C4-2B (cell line): ENCODE measurements around the gene UGT1A8.

Experiments used
- H3K27ac ChIP-seq: fragments of 450-650 bp; 2 replicates; pipeline ENCODE4 v1.5.1; 2017
- CTCF ChIP-seq: fragments of 450-650 bp; conservative IDR thresholded peaks from 2 replicates; pipeline ENCODE4 v1.5.1; 2017; ENCODE audit warnings: mild to moderate bottlenecking
- ZFX ChIP-seq: fragments of 450-650 bp; IDR thresholded peaks from 2 replicates; pipeline ENCODE4 v1.6.1; 2017

The UGT1A8 gene

DNA sequence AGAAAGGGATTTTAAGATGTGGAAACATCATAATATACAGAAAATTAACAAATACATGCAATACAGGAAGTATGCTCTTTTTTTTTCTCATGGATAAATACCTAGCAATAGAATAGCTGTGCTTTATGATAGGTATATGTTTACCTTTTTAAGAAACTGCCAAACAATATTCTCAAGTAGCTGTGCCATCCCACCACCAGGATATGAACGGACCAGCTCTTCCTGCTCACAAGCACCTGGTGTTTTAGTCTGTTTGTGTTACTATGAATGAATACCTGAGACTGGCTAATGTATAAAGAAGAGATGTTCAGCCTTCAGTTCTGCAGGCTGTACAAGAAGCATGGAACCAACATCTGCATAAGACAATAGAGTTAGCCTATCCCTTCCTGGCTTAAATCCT lies 19.9 kb upstream of the UGT1A8 start:
- no peak for TF ChIP-seq ZFX
- TF ChIP-seq CTCF, result no peak
- peak overlapping the region; percentile 67 for H3K27ac ChIP-seq

GRCh38 chr2:233598952-233599351 lies 18.5 kb upstream of the UGT1A8 start:
- H3K27ac ChIP-seq, result no peak overlapping the region
- no peak for TF ChIP-seq CTCF
- no peak for TF ChIP-seq ZFX

- TF ChIP-seq ZFX (no peak), CTCF (no peak)
Observed at GRCh38 chr2:233600386-233600785, 17.0 kb upstream of the UGT1A8 start.

DNA sequence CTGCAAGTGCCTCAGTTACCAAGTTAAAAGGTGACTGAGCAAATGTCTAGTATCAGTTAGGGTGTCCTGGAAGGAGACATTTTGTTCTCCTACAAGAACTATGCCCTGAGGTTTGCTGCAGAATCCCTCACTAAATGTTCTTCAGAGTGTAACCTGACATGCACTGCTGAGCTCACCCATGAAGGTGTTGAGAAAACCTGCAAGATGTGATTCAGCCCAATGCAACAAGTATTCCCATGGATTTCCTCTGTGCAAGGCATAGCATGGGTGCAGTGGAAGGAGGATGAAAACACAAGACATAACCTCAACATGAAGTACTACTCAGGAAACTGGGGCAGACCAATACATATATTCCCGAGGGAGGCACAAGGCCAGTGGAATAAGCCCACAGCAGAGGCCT lies 15.4 kb upstream of the UGT1A8 start:
- no peak for TF ChIP-seq ZFX
- TF ChIP-seq CTCF, result no peak
- H3K27ac ChIP-seq, result no peak overlapping the region

More at GRCh38 chr2:233600386-233600785, 17.0 kb upstream of the UGT1A8 start:
- H3K27ac ChIP-seq, result no peak overlapping the region

DNA sequence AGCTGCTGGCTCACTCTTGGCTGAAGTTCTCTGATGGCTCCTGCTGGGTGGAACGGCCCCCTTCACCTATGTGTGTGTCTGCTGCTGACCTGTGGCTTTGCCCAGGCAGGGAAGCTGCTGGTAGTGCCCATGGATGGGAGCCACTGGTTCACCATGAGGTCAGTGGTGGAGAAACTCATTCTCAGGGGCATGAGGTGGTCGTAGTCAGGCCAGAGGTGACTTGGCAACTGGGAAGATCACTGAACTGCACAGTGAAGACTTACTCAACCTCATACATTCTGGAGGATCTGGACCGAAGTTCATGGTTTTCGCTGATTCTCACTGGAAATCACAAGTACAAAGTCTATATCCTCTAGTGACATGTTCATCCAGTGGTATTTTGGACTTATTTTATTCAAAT lies 13.9 kb upstream of the UGT1A8 start:
- no peak for TF ChIP-seq CTCF
- TF ChIP-seq ZFX, result no peak
- H3K27ac ChIP-seq, result no peak overlapping the region

DNA sequence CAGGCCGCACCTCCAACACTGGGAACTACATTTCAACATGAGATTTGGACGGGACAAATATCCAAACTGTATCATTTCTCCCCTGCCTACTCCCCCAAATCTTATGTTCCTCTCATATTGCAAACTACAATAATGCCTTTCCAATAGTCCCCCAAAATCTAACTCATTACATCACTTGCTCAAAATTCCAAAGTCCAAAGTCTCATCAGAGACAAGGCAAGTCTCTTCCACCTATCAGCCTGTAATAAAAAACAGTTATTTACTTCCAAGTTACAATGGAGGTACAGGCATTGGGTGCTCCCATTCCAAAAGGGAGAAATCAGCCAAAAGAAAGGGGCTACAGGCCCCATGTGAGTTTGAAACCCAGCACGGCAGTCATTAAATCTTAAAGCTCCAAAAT lies 12.6 kb upstream of the UGT1A8 start:
- no peak overlapping the region for H3K27ac ChIP-seq
- no peak for TF ChIP-seq ZFX
- TF ChIP-seq CTCF, result no peak

GRCh38 chr2:233605680-233606079 lies 11.8 kb upstream of the UGT1A8 start:
- H3K27ac ChIP-seq, result no peak overlapping the region
- TF ChIP-seq ZFX (no peak), CTCF (no peak)
